Measurements from ENCODE around the gene RAPGEF6. TPM values are rescaled to one million over a fixed set of nuclear protein-coding genes. Genes with fewer than 3 reads are reported as not detected.
"Not testable (repeated sequence)": the region's sequence is repeated elsewhere in the genome, so short reads cannot be mapped to it uniquely, and the experiment has no call there.

RAPGEF6 gene
- total RNA-seq, 2 donors from 2014 or later: 19.2 to 24.0 TPM

DNA sequence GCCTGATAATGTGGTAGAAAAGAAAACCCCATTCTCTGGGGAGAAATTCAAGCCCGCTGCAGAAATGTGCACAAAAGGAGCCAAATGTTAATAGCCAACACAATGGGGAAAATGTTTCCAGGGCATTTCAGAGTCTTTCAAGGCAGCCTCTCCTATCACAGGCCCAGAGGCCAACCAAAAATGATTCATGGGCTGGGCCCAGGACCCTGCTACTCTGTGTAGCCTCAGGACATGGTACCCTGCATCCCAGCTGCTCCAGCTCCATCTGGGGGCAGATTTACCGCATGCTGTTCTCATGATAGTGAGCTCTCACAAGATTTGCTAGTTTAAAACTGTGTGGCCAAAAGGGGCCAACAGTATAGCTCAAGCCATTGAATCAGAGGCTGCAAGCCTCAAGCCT lies 41.1 kb downstream of the RAPGEF6 start:
- no peak overlapping the region for H3K9ac ChIP-seq (ENCODE audit: extremely low read depth, low read length, poor library complexity, severe bottlenecking)
- no peaks in the 10 kb centered on the region for H3K27me3 ChIP-seq (ENCODE audit: control insufficient read depth, insufficient read depth, low read length, poor library complexity, severe bottlenecking)
- Mint-ChIP-seq H3K36me3 (ENCODE audit: low read depth) (peaks cover 31% of the 10 kb centered on the region), H3K27ac (no peak overlapping the region), H3K4me1 (no peaks in the 10 kb centered on the region), H3K4me3 (no peak overlapping the region), H3K9me3 (peaks cover 14% of the 10 kb centered on the region), H3K27me3 (ENCODE audit: insufficient read depth) (no peaks in the 10 kb centered on the region)
- no peak overlapping the region for H3K4me3 ChIP-seq (ENCODE audit: low read length)
- no peaks in the 10 kb centered on the region for H3K4me1 ChIP-seq (ENCODE audit: control insufficient read depth, insufficient read depth, low read length)
- H3K27ac ChIP-seq (ENCODE audit: low read depth, low read length): no peak overlapping the region
- 92 to 96% methylated on average over 2 of the region's 2 CpGs for WGBS, 2 experiments (ENCODE audit: insufficient coverage in 1 of 2, insufficient read length in 1 of 2)
- DNase-seq: no peak
- peaks cover 10% of the 10 kb centered on the region for H3K36me3 ChIP-seq (ENCODE audit: control insufficient read depth, insufficient read depth, low read length)
- TF ChIP-seq, protein P1, sequence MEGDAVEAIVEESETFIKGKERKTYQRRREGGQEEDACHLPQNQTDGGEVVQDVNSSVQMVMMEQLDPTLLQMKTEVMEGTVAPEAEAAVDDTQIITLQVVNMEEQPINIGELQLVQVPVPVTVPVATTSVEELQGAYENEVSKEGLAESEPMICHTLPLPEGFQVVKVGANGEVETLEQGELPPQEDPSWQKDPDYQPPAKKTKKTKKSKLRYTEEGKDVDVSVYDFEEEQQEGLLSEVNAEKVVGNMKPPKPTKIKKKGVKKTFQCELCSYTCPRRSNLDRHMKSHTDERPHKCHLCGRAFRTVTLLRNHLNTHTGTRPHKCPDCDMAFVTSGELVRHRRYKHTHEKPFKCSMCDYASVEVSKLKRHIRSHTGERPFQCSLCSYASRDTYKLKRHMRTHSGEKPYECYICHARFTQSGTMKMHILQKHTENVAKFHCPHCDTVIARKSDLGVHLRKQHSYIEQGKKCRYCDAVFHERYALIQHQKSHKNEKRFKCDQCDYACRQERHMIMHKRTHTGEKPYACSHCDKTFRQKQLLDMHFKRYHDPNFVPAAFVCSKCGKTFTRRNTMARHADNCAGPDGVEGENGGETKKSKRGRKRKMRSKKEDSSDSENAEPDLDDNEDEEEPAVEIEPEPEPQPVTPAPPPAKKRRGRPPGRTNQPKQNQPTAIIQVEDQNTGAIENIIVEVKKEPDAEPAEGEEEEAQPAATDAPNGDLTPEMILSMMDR (conservative IDR thresholded peaks at IDR 0.05): no peak
- H3K9me3 ChIP-seq (ENCODE audit: control insufficient read depth, low read length): peaks cover 10% of the 10 kb centered on the region

DNA sequence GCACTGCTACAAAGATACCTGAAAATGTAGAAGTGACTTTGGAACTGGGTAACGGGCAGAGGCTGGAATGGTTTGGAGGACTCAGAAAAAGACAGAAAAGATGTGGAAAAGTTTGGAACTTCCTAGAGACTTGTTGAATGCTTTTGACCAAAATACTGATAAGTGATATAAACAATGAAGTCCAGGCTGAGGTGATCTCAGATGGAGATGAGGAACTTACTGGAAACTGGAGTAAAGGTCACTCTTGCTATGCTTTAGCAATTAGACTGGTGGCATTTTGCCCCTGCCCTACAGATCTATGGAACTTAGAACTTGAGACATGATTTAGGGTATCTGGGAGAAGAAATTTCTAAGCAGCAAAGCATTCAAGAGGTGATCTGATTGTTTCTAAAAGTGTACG lies 41.6 kb downstream of the RAPGEF6 start:
- H3K27ac ChIP-seq (ENCODE audit: low read depth, low read length); H3K4me1 Mint-ChIP-seq; H3K27me3 ChIP-seq (ENCODE audit: control insufficient read depth, insufficient read depth, low read length, poor library complexity, severe bottlenecking); H3K9me3 ChIP-seq (ENCODE audit: control insufficient read depth, low read length); H3K4me3 Mint-ChIP-seq; H3K9ac ChIP-seq (ENCODE audit: extremely low read depth, low read length, poor library complexity, severe bottlenecking); H3K4me3 ChIP-seq (ENCODE audit: low read length); H3K27me3 Mint-ChIP-seq (ENCODE audit: insufficient read depth); H3K4me1 ChIP-seq (ENCODE audit: control insufficient read depth, insufficient read depth, low read length); H3K27ac Mint-ChIP-seq; DNase-seq: not testable (repeated sequence)
- H3K9me3 Mint-ChIP-seq: peaks cover 14% of the 10 kb centered on the region
- peaks cover 10% of the 10 kb centered on the region for H3K36me3 ChIP-seq (ENCODE audit: control insufficient read depth, insufficient read depth, low read length)
- H3K36me3 Mint-ChIP-seq (ENCODE audit: low read depth): peaks cover 31% of the 10 kb centered on the region
- 91 to 95% methylated on average over 2 of the region's 2 CpGs for WGBS, 2 experiments (ENCODE audit: insufficient coverage in 1 of 2, insufficient read length in 1 of 2)

DNA sequence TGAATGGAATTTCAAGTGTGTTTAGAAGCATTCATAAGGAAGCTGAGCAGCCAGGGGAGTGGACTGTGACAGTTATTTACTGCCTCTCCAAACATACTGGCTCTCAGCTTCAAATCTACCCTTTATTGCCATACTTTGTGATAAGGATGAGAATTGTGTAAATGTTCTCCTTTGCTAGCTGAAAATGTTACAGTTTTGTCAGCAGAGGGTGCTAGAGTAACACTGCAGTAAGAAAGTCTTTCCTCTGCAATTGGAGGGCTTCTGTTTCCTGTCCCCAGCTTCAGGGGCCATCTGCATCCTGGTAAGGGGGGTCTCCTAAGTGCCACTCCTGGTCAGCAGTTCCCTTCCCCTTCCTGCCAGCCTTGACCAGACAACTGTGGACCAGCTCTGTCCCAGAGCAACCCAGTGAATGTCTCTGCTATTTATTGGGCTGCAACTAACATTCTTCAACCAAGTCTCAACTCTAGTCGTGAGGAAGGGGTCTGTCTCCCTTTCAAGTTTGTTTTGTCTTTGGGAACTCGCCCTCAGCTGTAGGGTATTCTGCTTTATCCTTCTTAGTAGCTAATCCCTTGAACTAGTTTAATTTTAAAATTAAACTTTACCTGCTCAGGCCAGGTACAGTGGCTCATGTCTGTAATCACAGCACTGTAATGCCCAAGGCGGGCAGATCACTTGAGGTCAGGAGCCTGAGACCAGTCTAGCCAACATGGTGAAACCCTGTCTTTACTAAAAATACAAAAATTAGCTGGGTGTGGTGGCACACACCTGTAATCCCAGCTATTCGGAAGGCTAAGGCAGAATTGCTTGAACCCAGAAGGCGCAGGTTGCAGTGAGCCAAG lies 45.3 kb downstream of the RAPGEF6 start:
- H3K27ac ChIP-seq (ENCODE audit: low read depth, low read length): no peak overlapping the region
- peak overlapping the region; percentile 79 for H3K27ac Mint-ChIP-seq

More for the DNA sequence above, 45.3 kb downstream of the RAPGEF6 start:
- TF ChIP-seq, protein P1 (conservative IDR thresholded peaks at IDR 0.05): peak; percentile 87
- peak; percentile 77 for DNase-seq
- peaks cover 15% of the 10 kb centered on the region for H3K36me3 Mint-ChIP-seq (ENCODE audit: low read depth)
- peaks cover 4% of the 10 kb centered on the region for H3K9me3 ChIP-seq (ENCODE audit: control insufficient read depth, low read length)
- no peak overlapping the region for H3K4me3 ChIP-seq (ENCODE audit: low read length)
- no peak overlapping the region for H3K4me3 Mint-ChIP-seq
- H3K27me3 ChIP-seq (ENCODE audit: control insufficient read depth, insufficient read depth, low read length, poor library complexity, severe bottlenecking): no peaks in the 10 kb centered on the region
- H3K27me3 Mint-ChIP-seq (ENCODE audit: insufficient read depth): no peaks in the 10 kb centered on the region
- H3K36me3 ChIP-seq (ENCODE audit: control insufficient read depth, insufficient read depth, low read length): peaks cover under 1% of the 10 kb centered on the region
- WGBS, 2 experiments (ENCODE audit: insufficient coverage in 1 of 2, insufficient read length in 1 of 2): 85 to 86% methylated on average over 5 of the region's 5 CpGs
- no peaks in the 10 kb centered on the region for H3K4me1 ChIP-seq (ENCODE audit: control insufficient read depth, insufficient read depth, low read length)
- H3K4me1 Mint-ChIP-seq: no peaks in the 10 kb centered on the region
- H3K9me3 Mint-ChIP-seq: peaks cover 6% of the 10 kb centered on the region
- H3K9ac ChIP-seq (ENCODE audit: extremely low read depth, low read length, poor library complexity, severe bottlenecking): no peak overlapping the region

Measured in endodermal cell (in vitro differentiated cells).